Stimulated activated CD8-positive, alpha-beta memory T cell treated with anti-CD3 and anti-CD28 coated beads, Interleukin-12 subunit alpha, Interleukin-12 subunit beta, amount 100 ng/mL, for 1 hour (primary cell): ENCODE measurements around the gene HS1BP3.

ENCODE experiments used
- DNase-seq: peaks from one replicate; pipeline ENCODE4 v3.0.0-alpha.2; 2020; ENCODE audit warnings: low read depth

The HS1BP3 gene

DNA sequence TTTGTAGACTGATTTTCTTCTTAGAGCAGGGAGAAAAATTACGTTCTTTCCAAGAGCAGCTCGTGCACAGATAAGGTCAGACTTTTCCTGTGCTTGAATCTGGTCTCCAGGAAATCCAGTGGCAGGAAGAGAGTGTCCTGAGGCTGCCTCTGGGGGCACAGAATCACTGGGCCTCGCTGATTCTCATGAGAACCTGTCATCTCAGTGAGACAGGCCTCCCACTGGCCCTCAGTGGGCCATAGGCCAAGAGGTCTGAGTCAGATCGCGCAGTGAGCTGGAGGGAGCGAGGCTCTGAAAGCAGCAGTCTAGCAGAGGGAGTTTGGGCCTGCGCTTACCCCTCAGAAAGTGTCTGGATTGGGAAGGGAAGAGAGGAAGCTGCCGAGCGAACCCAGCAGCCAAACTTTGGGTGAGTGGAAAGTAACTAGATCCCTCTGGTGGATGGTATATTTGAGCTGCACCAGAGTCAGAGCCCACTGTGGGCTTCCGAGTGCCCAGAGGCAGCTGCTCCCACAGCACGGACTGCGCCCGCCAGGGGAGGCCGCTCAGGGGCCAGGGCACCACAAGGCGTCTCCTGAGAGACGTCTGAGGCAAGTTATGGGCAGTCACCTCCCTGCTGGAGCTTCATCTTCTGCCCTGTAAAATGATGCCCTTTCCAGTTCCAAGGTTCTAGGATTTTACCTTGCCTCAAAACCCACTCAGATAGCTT is 24.2 kb upstream of the HS1BP3 start:
- no peak for DNase-seq

DNA sequence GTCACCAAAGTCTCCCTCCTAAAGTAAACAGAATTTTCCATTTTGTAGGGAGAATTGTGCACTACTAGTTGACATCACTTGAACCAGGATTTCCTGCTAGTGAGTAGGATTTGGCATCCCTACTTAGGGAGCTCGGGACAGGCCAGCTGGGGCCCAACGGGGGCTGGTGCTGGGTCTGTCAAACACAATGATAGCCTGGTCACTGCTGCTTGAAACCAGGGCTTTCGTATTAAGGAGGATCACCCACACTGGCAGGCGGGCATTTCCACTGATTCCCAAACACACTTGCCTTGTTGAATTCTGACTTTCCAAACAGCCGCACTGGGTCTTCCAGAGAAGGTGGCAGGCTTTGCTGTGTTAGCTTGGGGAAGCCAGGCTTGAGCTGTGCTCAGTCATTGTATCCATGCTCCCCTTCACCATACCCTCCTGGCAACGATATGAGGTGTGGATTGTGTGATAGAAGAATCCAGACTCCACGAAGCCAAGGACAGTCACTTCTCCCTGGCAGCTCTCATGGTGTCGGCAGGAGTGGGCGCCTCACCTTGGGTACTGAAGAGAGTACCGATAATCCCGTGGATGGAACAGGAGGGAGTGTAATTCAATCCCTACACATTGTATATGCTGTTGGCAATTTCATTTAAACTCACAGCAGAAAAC is 23.5 kb upstream of the HS1BP3 start:
- no peak for DNase-seq

DNA sequence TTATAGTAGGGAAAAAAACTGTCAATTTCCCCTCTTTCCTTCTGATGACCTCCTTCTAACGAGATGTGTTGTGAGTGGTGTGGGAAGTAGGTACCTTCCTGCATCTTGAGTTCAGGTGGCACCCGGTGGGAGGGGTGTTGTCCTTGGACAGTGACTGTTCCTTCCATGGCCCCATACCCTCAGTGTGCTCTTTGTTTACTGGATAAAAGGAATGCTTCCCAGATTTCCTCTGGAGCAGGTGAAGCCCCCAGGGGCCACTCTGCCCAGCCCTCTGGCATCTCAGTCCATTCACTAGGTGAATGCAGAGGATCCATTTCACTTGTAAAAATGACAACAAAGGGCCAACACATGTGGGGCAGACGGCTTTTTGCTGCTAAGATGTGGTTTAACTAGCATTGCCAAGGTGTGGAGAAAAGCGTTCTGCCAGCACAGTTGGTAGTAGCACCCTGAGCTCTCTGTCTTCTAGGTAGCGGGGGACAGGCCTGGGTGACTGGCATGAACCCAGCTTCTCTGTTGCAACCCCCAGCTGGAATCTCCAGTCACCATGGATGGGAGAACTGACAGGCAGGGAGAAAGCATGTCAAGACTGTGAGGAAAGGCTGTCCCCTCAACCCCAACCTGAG is 22.9 kb upstream of the HS1BP3 start:
- DNase-seq: no peak

DNA sequence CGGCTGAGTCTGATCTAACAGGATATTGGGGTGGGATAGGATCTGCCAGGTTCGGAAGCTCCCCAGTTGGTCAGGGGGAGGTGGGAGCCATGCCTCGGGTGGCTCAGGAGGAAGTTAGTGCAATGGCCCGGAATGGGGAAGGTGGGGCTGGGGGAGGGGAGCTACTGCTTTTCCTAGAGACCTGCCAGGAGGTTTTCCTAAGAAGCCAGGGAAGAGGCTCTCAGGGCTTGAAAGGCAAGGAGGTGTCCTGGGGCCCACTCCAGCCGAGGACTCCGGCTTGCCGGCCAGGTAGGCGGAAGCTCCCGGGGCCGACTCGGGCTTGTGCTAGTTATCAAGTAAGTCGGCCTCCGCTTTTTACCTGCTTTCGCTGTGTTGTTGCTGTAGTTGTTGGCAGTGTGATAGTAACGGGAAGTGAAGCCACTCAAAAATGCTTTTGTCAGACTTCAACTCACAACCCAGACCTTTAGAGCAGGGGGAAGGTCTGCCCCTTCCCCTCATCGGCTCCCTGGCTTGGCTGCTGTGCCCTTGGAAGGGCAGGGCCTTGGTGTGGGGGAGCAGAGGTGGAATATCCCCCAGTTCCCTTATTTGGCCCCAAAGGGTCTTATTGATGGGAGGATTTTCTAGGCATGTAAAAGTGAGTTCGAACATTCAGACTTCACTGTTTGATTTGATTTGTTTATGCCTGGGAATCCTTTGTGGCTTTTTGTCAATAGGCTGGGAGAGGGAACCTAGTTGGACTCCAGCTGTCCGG is 21.5 kb upstream of the HS1BP3 start:
- DNase-seq: no peak

DNA sequence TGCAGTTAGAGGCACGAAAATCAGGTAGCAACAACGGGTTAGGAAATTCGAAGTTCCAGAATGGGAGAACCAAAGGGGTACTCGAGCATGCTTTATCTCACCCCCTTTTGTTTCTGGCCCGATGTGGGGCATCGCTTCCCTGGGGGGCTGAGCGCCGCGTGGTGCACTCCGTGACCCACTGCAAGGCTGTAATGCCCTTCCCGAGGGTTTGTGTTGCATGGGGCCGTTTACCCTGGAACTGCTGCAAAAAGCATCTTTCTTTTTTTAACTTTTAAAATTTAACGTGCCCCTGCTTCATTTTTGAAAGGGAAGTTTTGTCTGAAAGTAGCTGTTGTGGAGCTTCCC is 20.8 kb upstream of the HS1BP3 start:
- no peak for DNase-seq

DNA sequence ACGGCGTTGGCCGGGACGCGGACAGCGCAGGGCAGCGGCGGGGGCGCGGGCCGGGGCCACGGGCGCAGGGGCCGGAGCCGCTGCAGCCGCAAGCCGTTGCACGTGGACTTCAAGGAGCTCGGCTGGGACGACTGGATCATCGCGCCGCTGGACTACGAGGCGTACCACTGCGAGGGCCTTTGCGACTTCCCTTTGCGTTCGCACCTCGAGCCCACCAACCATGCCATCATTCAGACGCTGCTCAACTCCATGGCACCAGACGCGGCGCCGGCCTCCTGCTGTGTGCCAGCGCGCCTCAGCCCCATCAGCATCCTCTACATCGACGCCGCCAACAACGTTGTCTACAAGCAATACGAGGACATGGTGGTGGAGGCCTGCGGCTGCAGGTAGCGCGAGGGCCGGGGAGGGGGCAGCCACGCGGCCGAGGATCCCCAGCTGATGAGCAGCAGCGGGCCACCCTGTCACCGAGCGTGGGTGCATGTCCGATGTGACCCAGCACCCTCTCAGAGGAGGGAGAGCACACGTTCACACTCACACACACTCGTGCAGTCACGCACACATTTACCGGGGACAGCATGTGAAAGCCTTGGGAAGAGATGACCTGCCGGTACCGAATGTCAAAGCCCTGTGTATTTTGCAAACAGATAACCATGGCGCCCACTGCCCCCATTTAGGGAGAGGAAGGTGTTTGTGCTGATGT is 20.3 kb upstream of the HS1BP3 start:
- no peak for DNase-seq

DNA sequence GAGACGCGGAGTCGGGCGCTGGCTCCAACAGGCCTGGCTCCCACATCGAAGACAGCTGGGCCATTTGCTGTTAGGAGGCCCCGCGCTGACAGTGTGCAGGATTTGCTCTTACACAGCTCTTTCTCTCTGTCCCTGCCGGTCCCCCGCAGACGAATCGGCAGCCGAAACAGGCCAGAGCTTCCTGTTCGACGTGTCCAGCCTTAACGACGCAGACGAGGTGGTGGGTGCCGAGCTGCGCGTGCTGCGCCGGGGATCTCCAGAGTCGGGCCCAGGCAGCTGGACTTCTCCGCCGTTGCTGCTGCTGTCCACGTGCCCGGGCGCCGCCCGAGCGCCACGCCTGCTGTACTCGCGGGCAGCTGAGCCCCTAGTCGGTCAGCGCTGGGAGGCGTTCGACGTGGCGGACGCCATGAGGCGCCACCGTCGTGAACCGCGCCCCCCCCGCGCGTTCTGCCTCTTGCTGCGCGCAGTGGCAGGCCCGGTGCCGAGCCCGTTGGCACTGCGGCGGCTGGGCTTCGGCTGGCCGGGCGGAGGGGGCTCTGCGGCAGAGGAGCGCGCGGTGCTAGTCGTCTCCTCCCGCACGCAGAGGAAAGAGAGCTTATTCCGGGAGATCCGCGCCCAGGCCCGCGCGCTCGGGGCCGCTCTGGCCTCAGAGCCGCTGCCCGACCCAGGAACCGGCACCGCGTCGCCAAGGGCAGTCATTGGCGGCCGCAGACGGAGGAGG is 19.6 kb upstream of the HS1BP3 start:
- DNase-seq: no peak

DNA sequence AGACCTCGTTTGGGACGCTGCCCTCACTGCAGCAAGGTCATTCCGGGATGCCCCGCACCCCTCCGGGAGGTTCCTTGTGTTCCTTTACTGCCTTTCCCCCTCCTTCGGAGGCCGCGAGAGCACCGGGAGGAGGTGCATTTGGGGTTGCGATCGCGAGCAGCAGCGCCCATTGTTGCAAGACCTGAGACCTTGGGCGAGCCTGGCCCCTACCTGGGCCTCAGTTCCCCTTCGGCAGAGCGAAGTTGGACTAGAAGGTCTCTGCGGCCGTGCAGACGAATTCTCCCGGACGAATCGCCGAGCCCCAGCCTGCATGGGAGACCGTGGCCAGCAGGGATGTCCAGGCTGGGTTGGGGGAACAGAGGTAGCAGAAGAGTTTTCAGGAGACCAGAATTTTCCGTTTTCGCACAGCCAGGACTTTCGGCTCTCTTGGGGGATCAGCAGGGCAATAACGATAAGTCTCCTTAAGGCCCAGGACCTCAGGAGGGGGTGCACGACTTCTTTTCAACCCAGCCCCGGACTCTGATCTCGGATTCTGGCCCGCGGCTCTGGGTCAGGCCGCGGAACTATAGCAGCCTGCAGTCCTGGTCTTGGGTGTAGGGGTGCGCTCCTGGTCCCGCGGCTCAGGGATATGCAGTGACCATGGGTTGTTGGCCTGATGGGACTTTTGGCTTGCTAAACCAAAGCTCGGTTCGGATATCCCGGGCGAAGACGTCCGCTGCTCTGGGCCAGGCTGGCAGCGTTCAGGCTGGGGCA is 18.8 kb upstream of the HS1BP3 start:
- no peak for DNase-seq

DNA sequence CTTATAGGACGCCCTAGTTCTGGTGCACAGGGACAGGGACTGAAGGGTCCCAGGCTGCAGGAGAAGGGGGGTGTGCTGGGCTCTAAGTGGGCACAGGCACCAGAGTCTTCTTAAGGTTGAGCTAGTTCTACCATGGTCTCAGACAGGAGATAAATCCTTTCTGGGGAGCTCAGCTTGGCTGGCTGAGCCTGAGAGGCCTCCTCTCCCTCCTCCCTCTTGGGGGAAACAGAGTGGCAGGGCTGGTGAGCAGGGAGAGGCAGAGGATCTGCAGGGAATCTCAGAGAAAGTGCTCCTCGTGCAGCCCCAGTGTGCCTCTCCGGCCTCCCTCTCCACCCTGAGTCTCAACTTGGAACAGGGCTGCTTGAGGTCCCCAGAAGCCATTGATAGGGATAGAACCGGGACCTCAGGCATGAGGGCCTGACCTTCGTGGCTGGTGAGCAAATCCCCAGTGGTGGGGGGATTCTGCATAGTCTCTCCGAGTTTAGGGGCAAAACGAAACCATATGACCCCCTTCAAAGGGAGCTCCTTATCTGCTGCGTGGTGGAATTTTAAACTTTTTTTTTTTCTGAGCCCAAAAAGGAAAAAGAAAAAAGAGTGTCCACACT is 18.1 kb upstream of the HS1BP3 start:
- no peak for DNase-seq

DNA sequence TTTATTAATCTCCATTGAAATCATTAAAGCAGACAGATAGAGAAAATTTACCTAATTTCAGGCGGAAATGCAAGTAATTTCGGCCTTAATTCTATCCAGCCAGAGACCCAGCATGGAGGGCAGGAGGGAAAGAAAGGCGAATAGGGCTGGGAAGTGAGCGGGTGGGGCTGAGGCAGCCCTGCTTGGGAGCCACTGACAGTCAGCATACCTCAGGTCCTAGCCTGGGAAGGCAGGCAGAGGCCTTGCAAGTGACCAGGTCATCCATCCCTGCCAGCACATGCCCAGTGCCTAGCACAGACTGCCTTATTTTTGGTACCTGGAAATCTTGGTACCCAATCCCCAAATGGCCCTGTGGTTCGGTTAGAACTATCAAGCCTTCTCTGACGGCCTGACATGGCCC is 17.6 kb upstream of the HS1BP3 start:
- DNase-seq: no peak

DNA sequence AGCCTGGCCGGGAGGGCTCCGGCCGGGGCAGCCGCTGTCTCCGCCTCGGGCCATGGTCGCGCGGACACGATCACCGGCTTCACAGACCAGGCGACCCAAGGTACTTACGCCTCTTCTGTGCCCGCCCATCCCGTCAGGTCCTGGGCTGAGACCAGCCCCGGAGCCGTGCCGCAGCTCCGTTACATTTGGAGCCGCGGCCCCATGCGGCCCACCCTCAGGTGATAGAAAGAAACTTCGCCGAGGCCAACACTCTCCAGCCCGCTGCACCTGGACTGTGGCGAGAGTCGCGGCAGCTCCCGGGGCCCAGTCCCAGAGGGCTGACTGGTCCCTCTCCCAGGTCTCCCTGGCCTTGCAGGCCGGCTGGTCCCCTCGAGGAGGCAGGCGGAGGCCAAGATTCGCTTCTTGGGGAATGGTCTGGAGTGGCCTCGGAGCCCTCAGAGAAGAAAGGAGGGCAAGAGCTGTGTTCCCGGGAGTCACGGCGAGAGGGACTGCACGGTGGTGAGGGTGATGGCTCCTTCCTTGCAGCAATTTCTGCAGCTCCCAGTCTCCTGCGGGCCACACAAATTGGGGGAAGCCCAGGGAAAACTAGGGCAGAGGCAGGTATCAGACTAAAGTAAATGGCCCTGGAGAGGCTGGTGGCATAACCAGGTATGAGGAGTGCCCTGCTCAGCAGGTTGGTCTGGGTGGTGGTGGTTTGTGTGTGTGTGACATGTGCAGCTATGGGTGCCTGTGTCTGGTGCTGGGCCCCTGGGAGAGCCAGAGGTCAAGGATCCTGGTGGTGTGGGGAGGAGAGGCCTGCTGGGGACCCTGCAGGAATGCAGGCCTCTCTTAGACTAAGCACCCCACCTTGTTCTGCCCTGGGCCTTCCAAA is 16.9 kb upstream of the HS1BP3 start:
- no peak for DNase-seq

DNA sequence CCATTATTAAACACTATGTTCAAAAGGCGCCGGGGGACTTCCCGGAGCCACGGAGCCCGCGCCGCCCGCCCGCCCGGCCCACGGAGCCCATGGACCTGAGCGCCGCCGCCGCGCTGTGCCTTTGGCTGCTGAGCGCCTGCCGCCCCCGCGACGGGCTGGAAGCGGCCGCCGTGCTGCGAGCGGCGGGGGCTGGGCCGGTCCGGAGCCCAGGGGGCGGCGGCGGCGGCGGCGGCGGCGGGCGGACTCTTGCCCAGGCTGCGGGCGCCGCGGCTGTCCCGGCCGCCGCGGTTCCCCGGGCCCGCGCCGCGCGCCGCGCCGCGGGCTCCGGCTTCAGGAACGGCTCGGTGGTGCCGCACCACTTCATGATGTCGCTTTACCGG is 16.2 kb upstream of the HS1BP3 start:
- DNase-seq: no peak

DNA sequence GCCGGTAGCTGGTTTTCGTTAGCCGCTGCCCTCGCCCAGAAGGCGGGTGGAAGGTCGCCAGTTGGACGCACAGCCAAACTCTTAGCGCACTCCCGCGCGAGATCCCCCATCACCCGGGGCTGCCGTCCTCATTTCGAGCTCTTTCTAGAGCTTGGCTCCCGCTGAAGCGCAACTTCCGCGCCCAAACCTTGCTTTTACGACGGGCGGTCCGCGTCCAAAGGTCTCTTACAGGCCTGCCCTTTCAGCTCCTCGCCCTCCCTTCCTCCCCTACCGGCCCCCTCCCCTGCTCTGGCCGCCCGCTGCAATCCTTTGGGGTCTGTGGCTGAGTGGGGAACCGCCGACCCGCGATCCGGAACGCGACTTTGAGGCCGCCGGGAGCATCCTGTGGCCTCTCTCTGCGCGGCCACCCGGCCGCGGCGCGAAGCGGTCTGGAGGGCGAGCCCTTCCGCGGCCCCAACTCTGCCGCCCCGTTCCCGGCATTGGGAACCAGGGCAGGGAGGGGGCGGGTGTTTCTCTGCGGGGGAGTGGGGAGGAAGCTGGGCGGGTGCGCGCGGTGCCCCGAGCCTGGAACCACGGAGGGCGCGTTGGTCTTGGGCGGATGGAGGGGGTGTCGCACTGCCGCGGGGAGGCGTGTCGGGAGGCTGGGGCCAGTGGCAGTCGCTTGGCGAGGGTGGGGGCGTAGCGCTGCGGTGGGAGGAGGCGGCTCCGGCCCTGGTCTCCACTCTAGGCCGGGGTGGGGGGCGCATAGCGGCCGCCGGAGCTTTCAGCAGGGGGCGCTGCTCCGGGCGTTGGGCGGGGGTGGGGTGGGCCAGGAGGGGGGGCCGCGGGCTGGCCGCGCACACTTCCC is 15.6 kb upstream of the HS1BP3 start, which contains the start of gene GDF7:
Gene GDF7, plus strand, starts transcription at position 841 of the 847 bp plus-strand sequence. CDS start 96 bp downstream, outside the sequence.
- DNase-seq: no peak

DNA sequence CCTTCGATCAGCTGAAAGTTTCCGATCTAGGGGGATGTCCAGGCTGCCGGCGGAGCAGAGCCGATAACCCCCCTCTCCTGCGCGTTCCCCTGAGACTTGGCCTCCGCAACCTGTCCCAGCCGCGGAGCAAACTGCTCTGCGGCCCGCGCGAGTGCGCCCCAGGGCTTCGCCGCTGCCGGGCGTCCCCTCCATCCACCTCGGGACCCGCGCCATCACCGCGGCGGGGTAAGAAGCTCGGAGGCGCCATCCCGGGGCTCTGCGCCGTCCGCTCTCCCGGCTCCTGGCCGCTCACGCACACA is 15.1 kb upstream of the HS1BP3 start:
- no peak for DNase-seq

DNA sequence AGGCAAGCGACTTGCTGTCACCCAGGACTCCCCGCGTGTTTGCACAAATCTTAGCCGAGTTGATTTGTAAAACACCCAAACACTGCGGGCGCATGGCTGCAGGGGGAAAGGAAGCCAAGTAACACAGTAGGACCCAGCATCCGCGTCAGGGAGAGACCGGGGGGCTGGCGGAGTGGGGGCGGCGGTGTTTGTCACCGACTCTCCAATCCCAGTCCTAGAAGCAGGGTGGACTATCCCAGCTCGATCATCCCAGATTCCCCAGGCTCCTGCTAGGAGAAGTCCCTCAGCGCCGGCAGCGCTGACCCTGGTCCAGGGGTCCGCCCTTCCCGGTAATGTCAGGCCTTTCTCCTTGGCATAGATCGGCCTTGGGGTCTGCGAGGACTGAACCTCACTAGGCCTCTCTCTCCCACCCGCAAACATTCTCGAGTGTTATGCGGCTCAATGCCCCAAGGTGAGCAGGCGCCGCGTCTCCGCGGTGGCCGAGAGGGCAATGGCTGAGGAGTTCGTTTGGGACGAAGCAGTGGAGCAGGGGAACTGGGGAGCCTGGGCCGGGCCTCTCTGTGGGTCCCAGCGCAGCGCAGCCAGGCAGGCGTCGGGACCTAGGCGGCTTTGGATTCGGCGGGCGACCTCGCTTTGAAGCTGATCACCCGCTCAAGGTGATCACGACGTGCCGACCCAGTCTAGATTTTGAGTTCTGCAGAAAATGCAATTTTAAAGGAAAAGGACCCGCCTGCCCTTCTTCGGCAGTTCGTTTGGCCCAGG is 14.5 kb upstream of the HS1BP3 start:
- no peak for DNase-seq

DNA sequence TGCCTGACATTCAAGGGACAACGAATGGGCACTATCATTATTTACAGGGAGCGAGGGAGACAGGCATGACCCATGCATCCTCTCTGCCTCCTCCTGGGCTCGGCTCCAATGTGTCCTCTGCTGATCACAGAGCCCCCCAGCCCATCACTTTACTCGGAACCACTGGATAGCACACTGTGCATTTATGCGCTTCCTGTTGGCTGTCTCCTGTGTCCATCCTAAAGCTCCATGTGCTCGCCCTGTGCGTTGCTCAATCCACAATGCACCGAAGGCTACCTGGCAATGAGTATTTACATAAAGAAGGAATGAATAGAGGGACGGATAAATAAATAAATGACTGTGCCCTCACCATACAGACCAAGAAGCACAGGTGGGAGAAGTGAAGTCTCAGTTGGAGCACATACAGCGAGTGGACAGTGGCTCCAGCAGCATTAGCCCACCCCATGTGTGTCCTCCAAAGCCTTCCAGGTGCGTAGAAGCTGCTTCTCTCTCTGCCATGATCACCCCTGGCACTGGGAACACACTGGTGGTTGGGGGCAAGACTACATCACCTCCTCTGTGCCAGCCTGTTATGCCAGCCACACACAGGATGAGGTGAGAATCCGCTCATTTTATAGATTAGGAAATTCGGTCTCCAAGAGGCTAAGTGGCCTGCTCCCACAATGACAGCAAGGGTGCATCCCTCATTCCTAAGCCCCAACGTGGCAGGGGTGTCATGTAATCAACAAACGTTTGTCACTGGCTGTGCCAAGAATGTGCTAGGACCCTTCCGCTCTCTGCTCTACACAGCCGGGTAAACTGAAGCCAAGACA is 13.7 kb upstream of the HS1BP3 start:
- no peak for DNase-seq

DNA sequence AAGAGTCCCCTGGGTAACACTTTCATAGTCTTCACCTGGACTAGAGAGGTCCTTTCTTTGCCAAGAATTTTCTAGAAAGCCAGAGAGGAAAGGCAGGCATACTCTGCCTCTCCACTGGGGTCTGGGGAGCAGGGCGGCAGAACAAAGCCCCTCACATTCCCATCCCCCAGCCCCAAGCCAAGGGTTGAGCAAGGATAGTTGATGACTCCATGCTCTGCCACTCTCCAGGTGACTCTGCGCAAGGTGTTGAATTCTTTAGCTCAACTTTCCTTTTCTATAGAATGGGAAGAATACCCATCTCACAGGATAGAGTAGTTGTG is 13.1 kb upstream of the HS1BP3 start:
- no peak for DNase-seq
